ENCODE results near the gene RAD51B. TPM values are rescaled to one million over a fixed set of nuclear protein-coding genes. Genes with fewer than 3 reads are reported as not detected.

RAD51B gene
- polyA plus RNA-seq, 1 experiment: 6.6 TPM

GRCh38 chr14:68168460-68169109, 349.0 kb downstream of the RAD51B start:
- Histone ChIP-seq H3K9me3 (ENCODE audit: control insufficient read depth, insufficient read depth, low read length) (no peaks in the 10 kb centered on the region), H3K27me3 (ENCODE audit: control insufficient read depth, insufficient read depth, low read length) (no peaks in the 10 kb centered on the region), H3K4me3 (ENCODE audit: low read depth, low read length) (no peak overlapping the region), H3K27ac (ENCODE audit: low read depth, low read length) (no peak overlapping the region)
- POLR2A ChIA-PET: no interaction called here
- no peak for TF ChIP-seq CTCF (IDR thresholded peaks at IDR 0.05; ENCODE audit: low read depth, low read length)
- DNase-seq (ENCODE audit: low read depth, low spot score): no peak
- CTCF ChIA-PET: interaction anchor here (1.2 kb wide), 1 partner anchor 235 kb away, joined by 3 read pairs; no protein-coding TSS in a partner anchor

GRCh38 chr14:68172216-68172615, 352.6 kb downstream of the RAD51B start:
- no peak overlapping the region for H3K4me3 ChIP-seq (ENCODE audit: low read depth, low read length)
- TF ChIP-seq CTCF (IDR thresholded peaks at IDR 0.05; ENCODE audit: low read depth, low read length): no peak
- H3K9me3 ChIP-seq (ENCODE audit: control insufficient read depth, insufficient read depth, low read length): no peaks in the 10 kb centered on the region
- no peak for DNase-seq (ENCODE audit: low read depth, low spot score)
- ChIA-PET CTCF (no interaction called here), POLR2A (no interaction called here)
- no peaks in the 10 kb centered on the region for H3K27me3 ChIP-seq (ENCODE audit: control insufficient read depth, insufficient read depth, low read length)
- H3K27ac ChIP-seq (ENCODE audit: low read depth, low read length): no peak overlapping the region

DNA sequence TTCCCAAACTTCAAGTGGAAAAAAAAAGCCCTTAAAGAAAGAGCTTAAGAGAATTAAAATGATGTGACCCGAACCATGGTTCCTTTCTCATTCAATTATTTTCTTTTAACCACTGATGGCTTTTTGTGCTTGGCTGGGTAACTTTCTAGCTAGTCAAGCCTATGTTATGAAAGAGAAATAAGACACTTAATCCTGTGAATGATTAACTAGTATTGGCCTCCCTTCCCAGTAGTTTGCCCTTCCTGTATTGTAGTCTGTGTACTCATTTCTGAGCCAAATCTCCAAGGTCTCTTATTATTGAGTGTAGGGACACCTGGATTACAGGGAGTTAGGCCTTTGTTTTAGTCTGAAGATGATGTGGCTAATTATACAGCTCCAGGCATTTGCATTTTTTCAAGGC, 353.0 kb downstream of the RAD51B start:
- no peaks in the 10 kb centered on the region for H3K9me3 ChIP-seq (ENCODE audit: control insufficient read depth, insufficient read depth, low read length)
- CTCF ChIA-PET: no interaction called here
- no peak overlapping the region for H3K27ac ChIP-seq (ENCODE audit: low read depth, low read length)

GRCh38 chr14:68173227-68173972, 353.8 kb downstream of the RAD51B start:
- no peak for TF ChIP-seq CTCF (IDR thresholded peaks at IDR 0.05; ENCODE audit: low read depth, low read length)
- no peaks in the 10 kb centered on the region for H3K9me3 ChIP-seq (ENCODE audit: control insufficient read depth, insufficient read depth, low read length)
- peak overlapping the region; percentile 22 for H3K27ac ChIP-seq (ENCODE audit: low read depth, low read length)
- peak; percentile 33 for DNase-seq (ENCODE audit: low read depth, low spot score)
- ChIA-PET POLR2A (no interaction called here), CTCF (no interaction called here)
- H3K4me3 ChIP-seq (ENCODE audit: low read depth, low read length): no peak overlapping the region
- no peaks in the 10 kb centered on the region for H3K27me3 ChIP-seq (ENCODE audit: control insufficient read depth, insufficient read depth, low read length)

More for the DNA sequence above, 353.0 kb downstream of the RAD51B start:
- H3K27me3 ChIP-seq (ENCODE audit: control insufficient read depth, insufficient read depth, low read length): no peaks in the 10 kb centered on the region
- no peak overlapping the region for H3K4me3 ChIP-seq (ENCODE audit: low read depth, low read length)
- no peak for TF ChIP-seq CTCF (IDR thresholded peaks at IDR 0.05; ENCODE audit: low read depth, low read length)
- DNase-seq (ENCODE audit: low read depth, low spot score): no peak
- POLR2A ChIA-PET: no interaction called here

DNA sequence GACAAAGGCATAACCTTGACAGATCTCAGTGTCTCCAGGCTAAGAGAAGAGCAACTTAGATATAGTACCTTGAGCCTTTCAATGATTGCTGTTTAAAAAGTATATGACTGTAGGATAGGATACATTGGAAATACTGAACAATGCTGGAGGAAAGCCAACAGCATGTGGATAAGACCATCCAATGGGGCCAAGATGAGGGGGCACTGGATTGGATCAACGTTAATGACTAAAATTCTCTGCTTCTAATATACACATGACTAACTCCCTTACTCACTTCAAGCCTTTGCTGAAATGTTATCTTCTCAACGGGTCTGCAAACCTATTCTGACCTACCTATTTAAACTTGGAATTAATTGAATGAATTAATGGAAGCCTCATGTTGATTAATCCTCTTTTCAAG, 354.9 kb downstream of the RAD51B start:
- Histone ChIP-seq H3K27ac (ENCODE audit: low read depth, low read length) (no peak overlapping the region), H3K27me3 (ENCODE audit: control insufficient read depth, insufficient read depth, low read length) (no peaks in the 10 kb centered on the region), H3K4me3 (ENCODE audit: low read depth, low read length) (no peak overlapping the region), H3K9me3 (ENCODE audit: control insufficient read depth, insufficient read depth, low read length) (no peaks in the 10 kb centered on the region)
- ChIA-PET CTCF (no interaction called here), POLR2A (no interaction called here)
- no peak for TF ChIP-seq CTCF (IDR thresholded peaks at IDR 0.05; ENCODE audit: low read depth, low read length)
- DNase-seq (ENCODE audit: low read depth, low spot score): no peak

Data from AG04450 (cell line).